ENCODE data around the gene C2orf69. TPM values are rescaled to one million over a fixed set of nuclear protein-coding genes. Genes with fewer than 3 reads are reported as not detected.

The C2orf69 gene
- total RNA-seq, 3 donors from 2014 or later (not counting 1 experiment from before 2014, with no cell fraction given) = 11.8 to 15.0 (median 13.0) TPM

- WGBS (ENCODE audit: insufficient coverage) = 85% methylated on average over 2 of the region's 2 CpGs
- no peaks in the 10 kb centered on the region for H3K9me3 ChIP-seq (ENCODE audit: control insufficient read depth, insufficient read depth, low read length)
- no peak overlapping the region for H3K27ac ChIP-seq (ENCODE audit: low read length)
- ATAC-seq (no peak), DNase-seq (no peak)
- peak overlapping the region; percentile 46 to 56 for H3K27ac Mint-ChIP-seq
- H3K27me3 ChIP-seq (ENCODE audit: control insufficient read depth, insufficient read depth, low read length) = no peaks in the 10 kb centered on the region
- H3K9me3 Mint-ChIP-seq = no peaks in the 10 kb centered on the region
- intact Hi-C loops (cut with micrococcal nuclease) = no loop called here
- H3K4me3 ChIP-seq (ENCODE audit: low read length) = no peak overlapping the region
- no peaks in the 10 kb centered on the region for H3K27me3 Mint-ChIP-seq (ENCODE audit: low read depth in 2 of 2)
- H3K4me1 ChIP-seq (ENCODE audit: control insufficient read depth, insufficient read depth, low read length) = no peaks in the 10 kb centered on the region
- H3K4me3 Mint-ChIP-seq = no peak overlapping the region
- peaks cover 30% of the 10 kb centered on the region for H3K36me3 ChIP-seq (ENCODE audit: control insufficient read depth, insufficient read depth, low read length)
- H3K4me1 Mint-ChIP-seq = peaks cover 5 to 9% of the 10 kb centered on the region in 2 donors
- H3K36me3 Mint-ChIP-seq = no peaks in the 10 kb centered on the region
- no peak for TF ChIP-seq CTCF (IDR thresholded peaks at IDR 0.05)
Measured at GRCh38 chr2:199928226-199928625, 17.1 kb downstream of the C2orf69 start.

GRCh38 chr2:199928626-199929025 is 17.5 kb downstream of the C2orf69 start:
- Histone ChIP-seq H3K36me3 (ENCODE audit: control insufficient read depth, insufficient read depth, low read length) (peaks cover 31% of the 10 kb centered on the region), H3K4me1 (ENCODE audit: control insufficient read depth, insufficient read depth, low read length) (no peaks in the 10 kb centered on the region), H3K9me3 (ENCODE audit: control insufficient read depth, insufficient read depth, low read length) (no peaks in the 10 kb centered on the region), H3K27ac (ENCODE audit: low read length) (no peak overlapping the region), H3K27me3 (ENCODE audit: control insufficient read depth, insufficient read depth, low read length) (no peaks in the 10 kb centered on the region), H3K4me3 (ENCODE audit: low read length) (no peak overlapping the region)
- no peak for TF ChIP-seq CTCF (IDR thresholded peaks at IDR 0.05)
- no peaks in the 10 kb centered on the region for H3K27me3 Mint-ChIP-seq (ENCODE audit: low read depth in 2 of 2)
- intact Hi-C loops (cut with micrococcal nuclease) = no loop called here
- ATAC-seq (no peak), DNase-seq (no peak)
- no peaks in the 10 kb centered on the region for H3K36me3 Mint-ChIP-seq
- no peak overlapping the region for H3K4me3 Mint-ChIP-seq
- H3K4me1 Mint-ChIP-seq = peaks cover 5 to 8% of the 10 kb centered on the region in 2 donors
- H3K9me3 Mint-ChIP-seq = no peaks in the 10 kb centered on the region
- H3K27ac Mint-ChIP-seq = peak overlapping the region; percentile 46 to 56

- H3K4me1 ChIP-seq (ENCODE audit: control insufficient read depth, insufficient read depth, low read length) = no peaks in the 10 kb centered on the region
- no peak overlapping the region for H3K27ac ChIP-seq (ENCODE audit: low read length)
- H3K9me3 Mint-ChIP-seq = no peaks in the 10 kb centered on the region
- no peak for ATAC-seq
- intact Hi-C loops (cut with micrococcal nuclease) = no loop called here
- no peak overlapping the region for H3K4me3 ChIP-seq (ENCODE audit: low read length)
- H3K4me3 Mint-ChIP-seq = no peak overlapping the region
- peaks cover 2 to 5% of the 10 kb centered on the region in 2 donors for H3K4me1 Mint-ChIP-seq
- peak overlapping the region in 1 of 2 donors; percentile 53 for H3K27ac Mint-ChIP-seq
- no peaks in the 10 kb centered on the region for H3K27me3 ChIP-seq (ENCODE audit: control insufficient read depth, insufficient read depth, low read length)
- H3K27me3 Mint-ChIP-seq (ENCODE audit: low read depth in 2 of 2) = no peaks in the 10 kb centered on the region
- H3K9me3 ChIP-seq (ENCODE audit: control insufficient read depth, insufficient read depth, low read length) = no peaks in the 10 kb centered on the region
- 100% methylated on average over 1 of the region's 2 CpGs for WGBS (ENCODE audit: insufficient coverage)
- peaks cover 31% of the 10 kb centered on the region for H3K36me3 ChIP-seq (ENCODE audit: control insufficient read depth, insufficient read depth, low read length)
- DNase-seq = no peak
- no peaks in the 10 kb centered on the region for H3K36me3 Mint-ChIP-seq
- no peak for TF ChIP-seq CTCF (IDR thresholded peaks at IDR 0.05)
Measured at GRCh38 chr2:199929262-199929661, 18.2 kb downstream of the C2orf69 start.

- intact Hi-C loops (cut with micrococcal nuclease) = no loop called here
- 77% methylated on average over 4 of the region's 4 CpGs for WGBS (ENCODE audit: insufficient coverage)
- H3K27ac ChIP-seq (ENCODE audit: low read length) = no peak overlapping the region
Measured at GRCh38 chr2:199932312-199932855, 21.3 kb downstream of the C2orf69 start.

More at GRCh38 chr2:199932312-199932855, 21.3 kb downstream of the C2orf69 start:
- H3K4me3 Mint-ChIP-seq = no peak overlapping the region
- no peak overlapping the region for H3K27ac Mint-ChIP-seq
- H3K36me3 Mint-ChIP-seq = no peaks in the 10 kb centered on the region
- ATAC-seq = no peak
- Histone ChIP-seq H3K27me3 (ENCODE audit: control insufficient read depth, insufficient read depth, low read length) (no peaks in the 10 kb centered on the region), H3K9me3 (ENCODE audit: control insufficient read depth, insufficient read depth, low read length) (no peaks in the 10 kb centered on the region), H3K4me3 (ENCODE audit: low read length) (no peak overlapping the region), H3K4me1 (ENCODE audit: control insufficient read depth, insufficient read depth, low read length) (no peaks in the 10 kb centered on the region), H3K36me3 (ENCODE audit: control insufficient read depth, insufficient read depth, low read length) (peaks cover 33% of the 10 kb centered on the region)
- no peaks in the 10 kb centered on the region for H3K27me3 Mint-ChIP-seq (ENCODE audit: low read depth in 2 of 2)
- TF ChIP-seq CTCF (IDR thresholded peaks at IDR 0.05) = no peak
- H3K4me1 Mint-ChIP-seq = no peaks in the 10 kb centered on the region
- no peak for DNase-seq
- H3K9me3 Mint-ChIP-seq = no peaks in the 10 kb centered on the region
